Activated T-cell treated with anti-CD3 and anti-CD28 coated beads for 48 hours (primary cell): Measurements from ENCODE around the gene MAP2K2.
"Not testable (repeated sequence)": the region's sequence is repeated elsewhere in the genome, so short reads cannot be mapped to it uniquely, and the experiment has no call there.

Source experiments
- DNase-seq: peaks from one replicate; pipeline ENCODE4 v3.0.0-alpha.2; 2020; ENCODE audit warnings: low read depth

Gene MAP2K2

GRCh38 chr19:4130744-4131438 lies 7.0 kb upstream of the MAP2K2 start:
- DNase-seq: no peak

- DNase-seq: not testable (repeated sequence)
Measured at GRCh38 chr19:4129050-4129449, 5.1 kb upstream of the MAP2K2 start.

DNA sequence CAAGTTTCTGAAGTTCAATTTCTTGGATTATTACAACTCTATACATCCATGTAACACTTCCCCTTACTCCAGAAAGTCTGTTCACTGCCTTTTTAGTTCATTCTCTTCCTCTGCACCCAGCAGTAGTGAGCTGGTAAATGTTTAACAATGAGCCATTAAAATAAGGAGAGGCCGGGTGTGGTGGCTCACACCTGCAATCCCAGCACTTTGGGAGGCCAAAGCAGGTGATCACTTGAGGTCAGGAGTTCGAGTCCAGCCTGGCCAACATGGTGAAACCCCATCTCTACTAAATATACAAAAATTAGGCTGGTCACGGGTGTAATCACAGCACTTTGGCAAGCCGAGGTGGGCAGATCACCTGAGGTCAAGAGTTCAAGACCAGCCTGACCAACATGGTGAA lies 3.4 kb upstream of the MAP2K2 start:
- not testable (repeated sequence) for DNase-seq

DNA sequence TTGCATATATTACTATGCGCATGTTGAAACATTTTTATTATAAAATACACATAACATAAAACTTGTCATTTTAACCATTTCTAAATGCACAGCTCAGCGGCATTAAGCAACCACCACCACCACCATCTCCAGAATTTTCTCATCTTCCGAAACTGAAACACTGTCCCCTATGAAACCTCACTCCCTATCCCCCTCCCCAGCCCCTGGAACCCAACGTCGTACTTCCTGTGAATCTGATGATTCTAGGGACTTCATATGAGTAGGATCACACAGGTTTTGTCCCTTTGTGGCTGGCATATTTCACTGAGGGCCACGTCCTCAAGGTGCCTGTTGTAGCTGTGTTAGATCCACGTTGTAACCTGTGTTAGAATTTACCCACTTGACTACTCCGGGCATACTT lies 716 bp upstream of the MAP2K2 start:
- no peak for DNase-seq

DNA sequence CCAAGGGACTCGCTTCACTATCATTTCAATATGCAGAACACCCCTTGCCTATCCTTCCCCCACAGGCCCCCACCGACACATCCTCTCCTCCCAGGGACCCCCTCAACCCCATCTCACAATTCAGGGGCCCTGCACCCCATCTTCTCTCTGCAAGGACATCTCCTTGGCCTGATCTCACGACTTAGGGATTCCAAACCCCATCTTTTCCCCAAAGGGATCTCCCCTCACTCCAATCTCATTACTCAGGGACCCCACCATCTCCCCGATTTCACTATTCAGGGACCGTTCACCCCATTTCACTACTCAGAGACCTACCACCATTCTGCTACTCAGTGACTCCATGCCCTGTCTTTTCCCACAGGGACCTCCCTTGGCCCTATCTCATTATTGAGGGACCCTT lies 1.4 kb downstream of the MAP2K2 start:
- DNase-seq: no peak

GRCh38 chr19:4121815-4122214 lies 2.1 kb downstream of the MAP2K2 start:
- no peak for DNase-seq

DNA sequence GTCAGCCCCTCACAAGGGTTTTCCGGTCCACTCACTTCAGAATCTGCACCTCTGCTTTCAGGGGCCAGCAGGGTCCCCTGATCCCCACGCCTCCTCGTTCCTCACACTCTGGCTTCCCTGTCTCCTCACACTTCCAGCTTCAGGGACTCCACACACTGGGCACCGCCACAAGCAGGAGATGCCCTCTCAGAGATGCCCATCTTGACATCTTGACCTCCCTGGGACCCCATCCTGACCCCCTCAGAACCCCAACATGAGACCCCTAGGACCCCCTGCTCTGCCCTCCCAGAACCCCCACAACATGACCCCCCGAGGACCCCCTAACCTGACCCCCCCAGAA lies 2.7 kb downstream of the MAP2K2 start:
- no peak for DNase-seq

DNA sequence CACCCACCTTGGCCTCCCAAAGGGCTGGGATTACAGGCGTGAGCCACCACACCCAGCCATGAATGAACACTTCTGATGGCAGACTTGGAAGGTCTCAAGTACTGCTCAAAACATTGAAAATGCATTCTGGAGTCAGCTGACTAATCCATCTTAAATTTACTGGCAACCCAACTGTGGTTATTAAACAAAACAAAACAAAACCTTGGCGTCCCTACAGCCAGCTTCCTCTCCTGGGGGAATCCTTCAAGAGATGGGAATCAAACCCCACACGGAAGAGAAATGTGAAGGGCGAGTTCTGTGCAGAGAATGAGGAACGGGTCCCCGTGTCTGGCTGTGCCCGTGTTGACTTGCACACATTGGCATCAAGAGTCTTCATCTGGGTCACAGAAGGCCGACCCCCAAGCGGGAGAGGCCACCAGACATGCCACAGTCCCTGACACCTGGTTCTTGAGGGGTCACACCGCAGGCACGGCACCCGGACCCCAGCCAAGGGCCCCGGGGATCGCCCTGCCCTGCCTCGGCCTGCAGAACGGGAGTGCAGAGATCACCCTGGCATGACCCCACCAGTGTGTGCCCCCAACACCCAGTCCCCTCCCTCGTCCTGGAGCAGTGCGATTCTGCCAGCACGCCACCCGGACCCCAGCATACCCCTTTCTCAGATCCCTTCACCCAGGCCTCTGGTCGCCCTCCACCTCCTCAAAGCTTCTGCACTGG lies 3.2 kb downstream of the MAP2K2 start:
- no peak for DNase-seq

DNA sequence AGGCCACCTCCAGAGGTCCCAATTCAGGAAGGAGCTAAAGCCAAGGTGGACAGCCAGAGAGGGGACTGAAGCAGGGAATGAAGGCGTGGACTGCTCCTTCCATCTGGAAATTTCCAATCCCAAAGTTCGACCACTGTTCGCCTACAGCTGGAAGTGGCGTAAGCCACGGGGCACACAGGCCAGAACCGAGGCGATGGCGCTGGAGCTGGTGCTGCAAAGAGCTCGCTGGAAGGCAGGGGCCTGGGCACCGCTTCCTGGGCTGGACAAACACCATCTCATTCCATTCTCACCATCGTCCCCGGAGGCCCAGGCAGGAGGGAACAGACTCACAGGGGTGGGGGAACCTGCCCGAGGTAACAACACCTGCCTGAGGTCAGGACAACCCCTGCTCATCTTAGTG lies 4.2 kb downstream of the MAP2K2 start:
- no peak for DNase-seq

- no peak for DNase-seq
Measured at GRCh38 chr19:4115818-4116385, 8.0 kb downstream of the MAP2K2 start.

DNA sequence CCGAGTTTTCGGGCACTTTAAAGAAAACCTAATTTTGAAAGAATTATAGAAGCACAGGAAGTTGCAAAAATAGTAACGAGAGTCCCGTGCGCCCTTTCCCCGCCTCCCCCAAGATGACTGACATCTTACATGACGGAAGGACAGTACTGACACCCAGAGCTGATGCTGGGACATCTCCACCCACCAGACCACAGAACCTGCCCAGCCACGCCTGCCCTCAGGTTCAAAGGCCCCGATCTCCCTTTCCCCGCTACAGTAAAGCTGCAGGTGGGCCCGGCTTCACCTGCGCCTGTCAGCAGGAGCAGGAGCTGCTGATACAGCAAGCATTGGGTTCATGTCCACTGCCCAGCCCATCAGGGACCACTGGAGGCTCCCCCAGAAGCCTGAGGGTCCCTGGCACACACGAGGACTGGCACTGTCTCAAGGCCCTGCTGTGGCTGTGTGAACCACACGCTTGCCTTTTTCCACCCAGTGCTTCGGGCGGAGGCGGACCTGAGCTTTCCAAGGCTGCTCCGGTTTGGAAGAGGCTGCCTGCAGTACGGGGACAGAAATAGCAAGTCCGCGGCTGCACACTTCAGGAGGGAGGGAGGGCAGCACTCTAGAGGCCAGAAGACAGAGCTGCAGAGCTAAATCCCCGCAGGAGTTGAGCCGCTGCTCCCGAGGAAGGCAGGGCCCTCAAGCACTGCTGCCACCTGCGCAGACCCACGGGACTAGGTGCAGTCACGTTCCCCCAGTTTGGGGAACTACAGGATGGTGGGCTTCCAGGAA lies 8.7 kb downstream of the MAP2K2 start:
- no peak for DNase-seq

GRCh38 chr19:4114181-4114580 lies 9.7 kb downstream of the MAP2K2 start:
- DNase-seq: no peak

DNA sequence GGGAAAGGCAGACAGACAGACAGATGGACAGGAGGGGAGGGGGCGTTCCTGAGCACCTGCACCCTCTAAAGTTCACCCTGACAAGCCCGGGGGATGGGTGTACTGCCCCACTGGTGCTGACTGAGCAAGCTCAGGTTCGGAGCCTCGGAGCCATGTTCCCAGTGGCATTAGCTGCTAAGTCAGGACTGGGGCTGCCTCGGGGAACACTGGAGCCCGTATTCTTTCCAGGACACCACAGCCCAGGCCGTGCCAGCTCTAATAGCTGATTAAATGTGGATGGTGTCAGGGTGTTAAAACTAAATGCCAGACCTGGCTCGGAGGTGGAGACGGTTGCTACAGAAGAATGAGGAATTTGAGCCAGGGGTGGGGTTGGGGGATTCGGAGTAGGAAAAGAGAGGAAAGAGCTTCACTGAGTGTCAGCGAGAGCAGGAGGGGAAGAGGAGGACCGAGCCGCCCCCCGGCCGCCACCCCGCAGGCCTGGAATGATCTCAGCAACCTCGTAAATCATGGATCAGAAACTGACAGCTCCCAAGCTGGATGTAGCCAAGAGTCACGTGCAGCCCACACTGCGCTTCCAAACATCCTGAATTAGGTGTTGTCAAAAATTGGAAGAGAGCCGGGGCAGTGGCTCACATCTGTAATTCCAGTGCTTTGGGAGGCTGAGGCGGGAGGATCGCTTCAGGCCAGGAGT lies 10.4 kb downstream of the MAP2K2 start:
- DNase-seq: no peak

- no peak for DNase-seq
Measured at GRCh38 chr19:4112367-4112766, 11.6 kb downstream of the MAP2K2 start.

GRCh38 chr19:4109626-4109945 lies 14.3 kb downstream of the MAP2K2 start:
- no peak for DNase-seq

DNA sequence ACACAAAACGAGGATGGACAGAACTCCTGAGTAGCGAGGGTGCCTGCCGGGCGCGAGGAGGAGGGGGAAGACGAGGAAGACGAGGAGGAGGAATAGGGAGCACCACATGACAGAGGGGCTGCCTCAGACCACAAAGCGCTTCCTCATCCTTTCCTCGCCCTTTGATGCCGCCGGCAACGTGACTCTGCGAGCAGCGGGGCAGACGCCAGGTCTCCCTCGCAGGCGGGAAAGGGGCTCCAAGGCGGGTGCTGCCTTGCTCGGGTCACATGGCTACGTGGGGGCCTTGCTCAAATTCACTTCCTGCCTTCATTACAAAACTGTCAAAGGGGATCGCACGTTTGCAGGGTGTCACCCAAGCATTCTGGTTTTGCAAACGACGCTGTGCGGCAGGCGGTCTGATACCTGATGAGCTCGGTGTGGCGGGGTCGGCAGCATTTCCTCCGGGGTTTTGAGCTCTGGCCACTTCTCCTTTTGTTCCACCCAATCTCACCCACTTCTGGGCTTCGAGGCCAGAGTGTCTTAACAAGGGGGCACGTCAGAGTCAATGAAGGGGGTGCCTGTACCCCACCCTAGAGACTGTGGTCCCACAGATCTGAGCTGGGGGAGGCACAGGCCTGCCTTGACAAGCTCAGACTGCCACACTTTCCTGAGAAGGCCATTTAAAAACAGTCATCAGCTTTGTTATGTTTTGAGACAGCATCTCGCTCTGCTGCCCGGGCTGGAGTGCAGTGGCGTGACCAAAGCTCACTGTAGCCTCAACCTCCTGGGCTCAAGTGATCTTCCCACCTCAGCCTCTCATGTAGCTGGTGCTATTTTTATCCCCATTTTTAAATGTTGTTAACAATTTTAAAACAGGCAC lies 14.9 kb downstream of the MAP2K2 start:
- DNase-seq: peak; percentile 47

DNA sequence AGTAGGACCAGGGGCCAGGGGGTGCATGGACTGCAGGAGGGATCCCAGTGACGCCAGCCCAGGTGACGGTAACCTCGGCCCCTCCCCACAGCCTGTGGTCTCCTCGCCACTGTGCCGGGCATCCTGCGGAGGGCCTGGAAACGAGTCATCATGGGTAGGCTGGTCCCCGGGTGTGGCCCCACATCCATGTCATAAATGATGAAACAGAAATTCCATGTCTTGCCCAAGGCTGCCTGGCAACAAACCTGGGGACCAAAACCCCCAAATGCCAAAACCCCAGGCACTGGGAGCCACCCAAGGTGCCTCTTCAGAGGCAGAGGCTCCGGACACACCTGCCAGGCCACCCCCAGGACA lies 20.9 kb downstream of the MAP2K2 start:
- no peak for DNase-seq

DNA sequence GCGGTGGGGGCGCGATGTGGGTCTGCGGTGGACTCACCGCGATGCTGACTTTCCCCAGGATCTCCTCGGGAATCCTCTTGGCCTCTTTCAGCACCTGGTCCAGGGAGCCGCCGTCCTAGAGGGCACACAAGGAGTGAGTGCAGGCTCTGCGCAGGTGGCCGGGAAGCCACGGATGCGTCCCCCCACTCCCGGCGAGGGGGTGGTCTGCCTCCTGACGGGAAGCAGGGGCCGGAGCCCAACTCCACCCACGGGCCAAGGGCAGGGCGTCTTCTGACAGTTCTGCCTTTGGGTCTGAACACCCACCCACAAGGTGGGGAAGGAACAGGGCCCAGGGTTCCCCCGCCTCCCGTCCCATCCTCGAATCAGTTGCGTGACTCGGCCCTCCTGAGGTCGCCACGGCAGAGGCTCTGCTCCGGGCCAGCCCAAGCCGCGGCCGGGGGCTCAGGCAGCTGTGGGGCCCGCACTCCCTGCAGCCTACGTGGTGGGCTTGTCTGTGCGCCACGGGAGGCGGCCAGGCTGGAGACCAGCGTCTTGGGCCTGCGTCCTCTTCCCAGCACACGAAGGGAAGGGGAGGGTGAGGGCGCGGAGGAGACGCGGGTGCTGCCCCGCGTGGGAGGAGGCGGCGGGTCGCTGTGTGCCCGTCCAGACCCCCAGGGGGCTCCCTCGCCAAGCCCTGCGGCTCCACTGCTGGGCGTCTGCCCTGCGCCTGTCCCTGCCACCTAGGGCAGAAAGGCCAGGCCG lies 21.4 kb downstream of the MAP2K2 start:
- DNase-seq: no peak

DNA sequence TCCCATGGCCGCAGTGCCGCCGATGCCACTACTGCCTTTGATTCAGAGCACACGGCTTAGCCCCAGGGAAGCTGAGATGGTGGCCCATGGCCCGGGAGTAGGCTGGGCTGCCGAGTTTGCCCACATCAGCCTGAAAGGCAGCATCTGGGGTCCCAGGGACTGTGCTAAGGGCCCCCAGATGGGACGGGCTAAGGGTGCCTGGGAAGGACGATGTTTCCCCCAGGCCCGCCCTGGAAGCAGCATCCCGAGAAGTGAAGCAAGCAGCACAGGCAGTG lies 22.5 kb downstream of the MAP2K2 start:
- no peak for DNase-seq

DNA sequence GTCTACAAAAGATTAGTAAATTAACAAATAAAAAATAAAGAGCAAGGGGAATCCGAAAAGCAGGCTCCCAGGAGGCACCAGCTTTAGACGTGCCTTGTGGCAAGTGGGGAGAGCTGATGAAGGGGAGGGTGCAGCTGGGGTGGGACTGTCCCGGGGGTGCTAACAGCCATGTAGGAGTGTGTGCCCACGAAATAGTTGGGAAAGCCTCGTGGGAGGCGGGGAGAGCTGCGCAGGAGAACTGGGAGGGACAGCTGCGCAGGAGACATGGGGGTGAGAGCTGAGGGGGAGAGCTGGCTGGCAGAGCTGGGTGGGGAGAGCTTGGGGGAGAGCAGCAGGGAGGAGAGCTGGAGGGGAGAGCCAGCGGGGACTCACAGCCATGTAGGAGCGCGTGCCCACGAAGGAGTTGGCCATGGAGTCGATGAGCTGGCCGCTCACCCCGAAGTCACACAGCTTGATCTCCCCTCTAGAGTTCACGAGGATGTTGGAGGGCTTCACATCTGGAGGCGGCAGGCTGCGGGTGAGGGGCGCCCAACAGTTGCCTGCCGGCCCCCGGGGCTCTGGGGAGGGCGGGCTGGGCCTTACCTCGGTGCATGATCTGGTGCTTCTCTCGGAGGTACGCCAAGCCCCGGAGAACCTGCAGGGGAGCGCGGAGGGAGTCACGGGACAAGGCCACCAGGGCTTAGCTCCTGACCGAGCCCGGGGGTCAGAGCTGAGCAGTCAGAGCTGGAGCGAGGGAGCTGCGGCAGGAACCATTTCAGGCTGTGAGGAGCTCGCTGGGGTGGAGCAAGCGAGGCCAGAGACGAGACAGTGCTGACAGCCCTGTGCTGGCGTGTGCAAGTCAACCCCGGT lies 23.1 kb downstream of the MAP2K2 start:
- no peak for DNase-seq
